B cell (primary cell): ENCODE measurements around the gene CRBN. TPM values are rescaled to one million over a fixed set of nuclear protein-coding genes. Genes with fewer than 3 reads are reported as not detected.

Source experiments
- ATAC-seq: fragments of 200-7000 bp; cut with Tn5 transposase; one replicate; pipeline ENCODE4 v1.10.0; 2021; ENCODE audit warnings: low read depth, mild to moderate bottlenecking, moderate number of reproducible peaks, moderate library complexity
- CTCF ChIA-PET: fragments of 350-600 bp; sonication (Branson Sonifier 250); formaldehyde crosslinking; loops from one replicate; lab custom pipeline; 2021; ENCODE audit warnings: antibody characterized with exemption, inconsistent platforms; lab: Charles Lee
- POLR2A ChIA-PET: fragments of 350-600 bp; sonication (Branson Sonifier 250); formaldehyde crosslinking; loops from one replicate; lab custom pipeline; 2021; ENCODE audit warnings: antibody characterized with exemption; lab: Charles Lee
- DNase-seq: peaks from one replicate; pipeline ENCODE4 v3.0.0; 2013
- H2AFZ ChIP-seq: 2 replicates; pipeline ENCODE4 v1.6.1; 2012; ENCODE audit warnings: mild to moderate bottlenecking, low read depth, low read length; ENCODE audit not compliant: insufficient read depth, poor library complexity, severe bottlenecking
- H3K27ac ChIP-seq, 2 donors: 1 replicate in 1 of 2; 2 replicates in 1 of 2; pipeline ENCODE4 v1.5.1; 2012 to 2013; ENCODE audit warnings: low read length in 2 of 2, mild to moderate bottlenecking in 2 of 2, moderate library complexity in 1 of 2
- H3K27me3 ChIP-seq, 4 experiments: fragments of 200-600 bp in 1 of 4; sonication (generic) in 1 of 4; replicated peaks in 1 of 4; 1 replicate in 2 of 4; 2 replicates in 2 of 4; pipeline versions ENCODE4 v1.6.1 to v1.7.0; 2013 to 2016; ENCODE audit warnings: low read length in 3 of 4, mild to moderate bottlenecking in 2 of 4, mixed read lengths in 1 of 4, moderate library complexity in 1 of 4; ENCODE audit not compliant: insufficient read depth in 4 of 4, control insufficient read depth in 3 of 4; ENCODE audit errors: control extremely low read depth in 1 of 4
- H3K36me3 ChIP-seq, 2 experiments: replicated peaks in 1 of 2; 1 replicate in 1 of 2; 2 replicates in 1 of 2; pipeline versions ENCODE4 v1.6.1 to v1.7.1; 2013; ENCODE audit warnings: low read length in 1 of 2; ENCODE audit not compliant: insufficient read depth in 2 of 2, control insufficient read depth in 1 of 2; ENCODE audit errors: control extremely low read depth in 1 of 2, extremely low read depth in 1 of 2
- H3K4me1 ChIP-seq, 2 donors: fragments of 200-600 bp in 1 of 2; sonication (generic) in 1 of 2; 1 replicate in 1 of 2; 2 replicates in 1 of 2; pipeline versions ENCODE4 v1.5.1 to v1.6.1; 2013 to 2017; ENCODE audit warnings: low read length in 2 of 2; ENCODE audit not compliant: control insufficient read depth in 2 of 2, insufficient read depth in 2 of 2
- H3K4me2 ChIP-seq: replicated peaks from 2 replicates; pipeline ENCODE3; 2012; ENCODE audit warnings: mild to moderate bottlenecking, low read depth, low read length; ENCODE audit not compliant: poor library complexity, severe bottlenecking
- H3K4me3 ChIP-seq, 5 experiments: fragments of 200-600 bp in 1 of 5; sonication (generic) in 1 of 5; 1 replicate in 3 of 5; 2 replicates in 2 of 5; pipeline versions ENCODE4 v1.5.1 to v1.7.0; 2011 to 2016; ENCODE audit warnings: low read length in 4 of 5, mild to moderate bottlenecking in 4 of 5, low read depth in 2 of 5, control low read depth in 1 of 5, moderate library complexity in 1 of 5; ENCODE audit not compliant: insufficient read depth in 1 of 5; ENCODE audit errors: control extremely low read depth in 1 of 5, extremely low read depth in 1 of 5
- H3K79me2 ChIP-seq: fragments of 200-600 bp; sonication (generic); one replicate; pipeline ENCODE4 v1.6.0; 2016; ENCODE audit warnings: low read length; ENCODE audit not compliant: control insufficient read depth, insufficient read depth
- H3K9ac ChIP-seq: fragments of 200-600 bp; sonication (generic); 2 replicates; pipeline ENCODE4 v1.6.1; 2017; ENCODE audit warnings: mild to moderate bottlenecking, low read length, moderate library complexity
- H3K9me3 ChIP-seq, 3 donors: one replicate each; pipeline versions ENCODE4 v1.6.1 to v1.7.1; 2013; ENCODE audit warnings: low read length in 2 of 3; ENCODE audit not compliant: control insufficient read depth in 2 of 3, insufficient read depth in 1 of 3; ENCODE audit errors: control extremely low read depth in 1 of 3
- H4K20me1 ChIP-seq: 2 replicates; pipeline ENCODE4 v1.6.0; 2012; ENCODE audit warnings: mild to moderate bottlenecking, low read length; ENCODE audit not compliant: insufficient read depth, control insufficient read depth, poor library complexity, severe bottlenecking
- H3K27ac Mint-ChIP-seq: one replicate; pipeline ENCODE4 v1.8.0; 2021; ENCODE audit warnings: mixed read lengths
- H3K27me3 Mint-ChIP-seq: one replicate; pipeline ENCODE4 v1.8.0; 2021; ENCODE audit warnings: mixed read lengths
- H3K4me1 Mint-ChIP-seq: one replicate; pipeline ENCODE4 v1.8.0; 2021; ENCODE audit warnings: mixed read lengths
- H3K4me3 Mint-ChIP-seq: one replicate; pipeline ENCODE4 v1.8.0; 2021; ENCODE audit warnings: mixed read lengths
- H3K9me3 Mint-ChIP-seq: one replicate; pipeline ENCODE4 v1.8.0; 2022; ENCODE audit warnings: mixed read lengths; ENCODE audit not compliant: insufficient read depth
- CTCF ChIP-seq: fragments of 200-600 bp; IDR thresholded peaks from one replicate; pipeline ENCODE4 v1.8.0; 2022; ENCODE audit warnings: antibody characterized with exemption, mild to moderate bottlenecking
- EZH2 ChIP-seq: IDR thresholded peaks from 2 replicates; pipeline ENCODE4 v1.6.1; 2012; ENCODE audit warnings: borderline replicate concordance, low read depth, mild to moderate bottlenecking, moderate library complexity, low read length; ENCODE audit not compliant: insufficient read depth, poor library complexity, severe bottlenecking
- WGBS: methylation state at CpG from one replicate; pipeline ENCODE4 v1.1.5; 2013; ENCODE audit warnings: missing lambda C conversion rate; ENCODE audit not compliant: insufficient coverage; 5-methylcytosine and 5-hydroxymethylcytosine counted together
- intact Hi-C: fragments of 100-400 bp; cut with micrococcal nuclease; formaldehyde crosslinking; loops from one replicate; pipeline ENCODE4 v1.10.0; 2022
- polyA plus RNA-seq: library from polyadenylated mRNA; depleted of rRNA; stranded (reverse); fragments of >200 nt; gene quantifications from 2 replicates; pipeline ENCODE4 v1.2.3, GENCODE V29; 2012
- total RNA-seq, 2 donors: library from RNA; stranded (reverse); fragments of 120-200 nt in 1 of 2; gene quantifications; 1 replicate in 1 of 2; 2 replicates in 1 of 2; pipeline versions ENCODE4 v1.2.3 to v1.2.4, GENCODE V29; 2013 to 2022

CRBN gene
- total and polyA plus RNA-seq, 2 donors (not counting 1 experiment from before 2014, with no cell fraction given) = 67.1 to 95.1 TPM

GRCh38 chr3:3221528-3221927 is 42.0 kb upstream of the CRBN start:
- ChIA-PET POLR2A (no interaction called here), CTCF (interaction anchor here (1.5 kb wide), 1 partner anchor 21 kb away, joined by 3 read pairs; no protein-coding TSS in a partner anchor)
- ATAC-seq (no peak), DNase-seq (no peak)
- H3K27me3 Mint-ChIP-seq = peaks cover 25% of the 10 kb centered on the region
- Histone ChIP-seq H3K27me3 (peaks cover 0 to 2% (median 0%) of the 10 kb centered on the region in 4 experiments), H3K9me3 (no peaks in the 10 kb centered on the region), H3K4me3 (no peak overlapping the region), H3K4me2 (no peak overlapping the region), H4K20me1 (no peaks in the 10 kb centered on the region), H3K4me1 (no peaks in the 10 kb centered on the region), H3K36me3 (no peaks in the 10 kb centered on the region), H3K9ac (no peak overlapping the region), H3K79me2 (no peaks in the 10 kb centered on the region), H3K27ac (no peak overlapping the region), H2AFZ (no peak overlapping the region)
- no peak overlapping the region for H3K27ac Mint-ChIP-seq
- intact Hi-C loops = no loop called here
- peaks cover 2% of the 10 kb centered on the region for H3K9me3 Mint-ChIP-seq
- H3K4me1 Mint-ChIP-seq = no peaks in the 10 kb centered on the region
- TF ChIP-seq EZH2 (no peak), CTCF (no peak)
- no peak overlapping the region for H3K4me3 Mint-ChIP-seq
- WGBS = 91% methylated on average over 2 of the region's 2 CpGs

- Mint-ChIP-seq H3K27me3 (peaks cover 13% of the 10 kb centered on the region), H3K27ac (no peak overlapping the region), H3K4me1 (no peaks in the 10 kb centered on the region), H3K9me3 (no peaks in the 10 kb centered on the region), H3K4me3 (no peak overlapping the region)
- ATAC-seq (no peak), DNase-seq (no peak)
- Histone ChIP-seq H3K9ac (no peak overlapping the region), H2AFZ (no peak overlapping the region), H3K4me3 (no peak overlapping the region), H3K79me2 (no peaks in the 10 kb centered on the region), H3K9me3 (no peaks in the 10 kb centered on the region), H3K4me2 (no peak overlapping the region), H4K20me1 (no peaks in the 10 kb centered on the region), H3K27ac (no peak overlapping the region), H3K4me1 (no peaks in the 10 kb centered on the region), H3K36me3 (no peaks in the 10 kb centered on the region), H3K27me3 (peaks cover 0 to 2% (median 0%) of the 10 kb centered on the region in 4 experiments)
- TF ChIP-seq CTCF = no peak
- TF ChIP-seq EZH2 = no peak
- POLR2A ChIA-PET = no interaction called here
- intact Hi-C loops = no loop called here
- CTCF ChIA-PET = no interaction called here
- 100% methylated on average over 3 of the region's 4 CpGs for WGBS
These were observed 36.9 kb upstream of the CRBN start for GRCh38 chr3:3216401-3216800.
